HG03378 (cell line): ENCODE measurements around the gene RNPEPL1.

Source experiments
- ATAC-seq: cut with Tn5 transposase; IDR thresholded peaks from one replicate; pipeline ENCODE4 v1.9.1; 2021; ENCODE audit warnings: mild to moderate bottlenecking, moderate library complexity; ENCODE audit not compliant: unreplicated experiment

RNPEPL1 gene

DNA sequence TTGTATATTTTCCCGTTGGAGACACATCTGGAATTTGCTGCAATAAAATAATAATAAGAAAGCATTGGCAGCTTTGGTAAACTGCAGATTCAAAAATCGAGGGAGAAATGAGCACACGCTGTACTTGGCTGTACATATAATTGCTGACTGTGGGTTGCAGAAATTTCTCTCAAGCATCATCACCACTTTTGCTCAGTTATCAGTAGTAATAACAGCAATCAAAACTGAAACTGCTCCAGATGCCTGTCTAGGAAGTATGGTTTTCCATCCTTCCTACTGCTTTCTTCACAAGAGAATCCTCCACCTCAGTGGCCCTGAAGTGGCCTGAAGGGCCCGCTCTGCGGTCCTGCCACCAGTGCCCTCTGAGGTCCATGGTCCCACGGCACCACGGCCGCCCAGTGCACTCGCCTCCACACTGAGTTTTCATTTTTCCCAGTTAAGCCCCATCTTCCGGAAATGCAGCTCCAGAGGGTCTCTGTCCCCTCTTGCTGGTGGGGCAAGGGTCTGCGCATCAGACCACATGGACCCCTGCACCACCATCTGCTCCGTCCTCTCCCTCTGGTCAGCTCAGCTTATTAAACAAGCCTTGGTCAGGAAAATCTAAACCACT lies 4.2 kb upstream of the RNPEPL1 start:
- no peak for ATAC-seq

DNA sequence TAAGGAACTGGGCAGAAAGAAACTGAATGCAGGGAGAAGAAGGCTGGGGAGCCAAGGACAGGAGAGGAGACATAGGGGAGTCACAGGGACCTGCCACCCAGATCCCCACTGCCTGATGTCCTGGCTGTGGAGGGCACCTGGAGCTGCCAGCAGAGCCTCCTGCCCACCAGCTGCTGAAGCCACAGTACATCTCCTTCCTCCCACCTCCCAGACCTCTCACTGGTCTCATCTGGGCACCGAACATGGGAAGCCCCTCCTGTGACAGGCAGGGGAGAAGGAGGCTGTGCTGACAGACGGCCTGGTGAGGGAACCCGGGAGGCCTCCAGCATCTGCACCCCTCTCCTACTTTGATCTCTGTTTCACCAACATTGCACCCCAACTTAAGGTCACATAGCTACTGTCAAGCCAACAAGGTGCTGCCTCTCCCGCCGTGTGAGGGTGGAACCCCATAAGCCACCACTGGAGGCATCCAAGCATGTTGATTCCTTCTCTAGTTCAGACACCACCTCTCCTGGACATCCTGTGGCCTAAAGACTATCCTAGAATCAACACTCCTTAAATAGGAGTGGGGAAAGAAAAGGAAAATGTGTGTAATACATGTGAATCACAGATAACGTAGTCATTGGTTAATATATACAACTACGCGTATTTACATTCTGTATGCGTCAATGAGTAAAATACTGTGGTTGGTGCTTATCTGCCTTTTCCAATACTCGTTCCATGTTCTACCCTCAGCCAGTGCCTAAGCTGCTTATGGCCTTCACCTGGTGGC lies 3.5 kb upstream of the RNPEPL1 start:
- ATAC-seq, result no peak

DNA sequence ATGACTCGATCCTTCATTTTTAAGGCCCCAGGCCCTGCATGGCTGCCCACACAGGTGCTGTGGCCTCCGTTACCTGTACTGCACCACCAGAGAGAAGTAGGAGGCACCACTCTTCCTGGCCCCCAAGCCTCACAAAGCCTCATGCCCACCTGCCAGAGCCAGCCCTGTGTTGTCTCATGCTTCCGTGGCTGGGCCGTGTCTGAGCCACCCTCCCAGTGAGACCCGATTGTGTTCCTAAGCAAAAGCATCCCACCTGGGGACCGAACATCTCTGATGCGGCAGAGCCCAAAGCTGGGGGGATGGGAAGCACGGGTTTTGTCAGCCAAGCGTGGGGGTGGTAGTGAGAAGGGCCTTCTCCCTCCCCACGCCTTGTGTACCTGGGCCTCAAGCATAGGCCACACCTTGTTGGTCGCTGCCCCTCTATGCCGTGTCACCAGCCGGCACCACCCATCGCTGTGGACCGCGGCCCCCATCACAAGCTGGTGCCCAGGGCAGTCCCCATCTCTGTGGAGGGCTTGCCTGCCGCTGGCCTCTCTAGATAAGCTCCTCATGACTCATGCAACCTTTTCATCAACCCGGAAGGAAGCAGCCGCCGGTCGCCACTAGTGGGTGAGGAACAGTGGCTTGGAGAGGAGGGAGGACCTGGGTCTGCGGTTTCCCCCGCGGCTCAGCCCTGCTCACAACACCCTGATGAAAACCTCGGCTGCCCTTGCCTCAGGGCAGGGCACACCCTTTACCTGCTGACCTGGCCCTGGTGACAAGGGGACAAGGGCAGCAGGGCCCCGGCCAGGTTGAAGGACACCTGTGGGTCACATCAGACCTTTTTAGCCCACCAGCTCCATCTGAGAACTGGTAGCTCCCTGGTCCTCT lies 2.7 kb upstream of the RNPEPL1 start:
- ATAC-seq, result peak; percentile 41

DNA sequence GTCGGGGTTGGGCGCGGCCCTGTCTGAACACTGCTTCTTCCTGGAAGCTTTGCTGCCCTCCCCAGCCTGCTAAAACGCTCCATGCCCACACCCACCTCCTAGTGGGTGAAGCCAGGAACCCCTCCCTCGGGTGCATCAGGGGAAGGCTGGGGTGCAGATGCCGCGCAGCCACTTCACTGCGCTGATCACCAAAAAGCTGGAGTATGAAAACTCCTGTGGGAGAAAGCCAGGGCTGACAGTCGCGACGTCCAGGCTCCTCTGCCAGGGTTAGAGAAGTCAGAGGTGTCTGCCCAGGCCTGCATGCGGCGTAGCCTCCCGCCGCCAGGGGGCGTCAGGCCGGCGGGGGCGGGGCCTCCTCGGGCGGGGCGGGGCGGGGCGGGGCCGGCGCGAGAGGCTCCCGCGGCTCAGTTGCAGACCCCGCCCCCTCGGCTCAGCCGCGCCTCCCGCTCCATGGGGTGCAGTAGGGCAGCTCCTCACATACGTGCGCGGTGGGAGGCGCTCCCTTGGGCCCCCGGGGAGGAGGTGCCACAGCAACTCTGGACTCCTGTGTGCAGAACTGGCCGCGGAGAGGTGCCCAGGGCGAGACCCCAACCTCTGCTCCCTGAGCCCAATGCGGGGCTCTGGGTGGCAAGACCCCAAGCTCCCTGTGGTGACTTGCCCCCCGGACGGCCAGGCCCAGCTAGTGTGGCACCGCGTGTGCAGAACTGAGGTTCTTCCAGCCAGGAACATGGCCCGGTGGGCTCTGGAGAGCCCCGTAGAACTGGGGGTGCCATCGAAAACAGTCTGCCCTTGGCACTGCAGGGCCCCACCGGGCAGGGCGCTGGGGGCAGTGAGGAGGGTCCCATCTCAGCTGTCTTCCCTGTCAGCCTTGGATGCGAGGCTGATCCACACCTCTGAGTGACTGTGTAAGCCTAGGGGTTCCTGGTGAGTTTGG lies 1.8 kb upstream of the RNPEPL1 start:
- peak; percentile 26 for ATAC-seq

DNA sequence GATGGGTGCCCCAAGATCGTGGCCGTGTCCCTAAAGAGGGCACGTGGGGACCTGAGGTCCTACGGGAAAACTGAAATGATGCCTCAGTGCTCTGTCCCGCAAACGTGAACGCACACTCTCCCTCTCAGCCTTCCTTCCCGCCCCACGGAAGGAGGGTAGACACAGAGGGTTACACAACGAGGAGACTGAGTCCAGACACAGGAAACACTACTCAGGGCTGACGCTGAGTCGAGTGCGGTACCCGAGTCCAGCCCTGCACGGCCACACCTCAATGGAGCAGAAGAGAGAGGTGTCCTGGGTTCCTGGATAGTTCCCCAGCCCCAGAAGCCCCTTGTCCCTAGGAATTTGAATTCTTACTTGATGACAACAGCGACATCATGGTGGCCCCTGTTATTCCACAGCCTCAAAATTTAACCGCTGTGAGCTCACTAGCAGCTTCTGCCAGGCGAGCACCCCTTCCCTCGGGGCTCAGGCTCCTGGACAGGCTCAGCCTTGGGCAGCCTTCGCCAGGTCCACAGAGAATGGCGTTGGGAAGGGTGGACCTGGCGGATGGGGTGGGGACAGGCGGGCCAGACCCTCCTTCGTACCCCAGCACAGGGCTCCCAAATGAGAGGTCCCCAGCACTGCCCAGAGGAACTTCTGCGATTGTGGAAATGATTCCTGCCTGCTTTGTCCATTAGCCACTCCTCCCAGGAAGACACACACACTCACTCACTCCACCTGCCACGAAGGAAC lies 980 bp upstream of the RNPEPL1 start:
- ATAC-seq, result no peak

DNA sequence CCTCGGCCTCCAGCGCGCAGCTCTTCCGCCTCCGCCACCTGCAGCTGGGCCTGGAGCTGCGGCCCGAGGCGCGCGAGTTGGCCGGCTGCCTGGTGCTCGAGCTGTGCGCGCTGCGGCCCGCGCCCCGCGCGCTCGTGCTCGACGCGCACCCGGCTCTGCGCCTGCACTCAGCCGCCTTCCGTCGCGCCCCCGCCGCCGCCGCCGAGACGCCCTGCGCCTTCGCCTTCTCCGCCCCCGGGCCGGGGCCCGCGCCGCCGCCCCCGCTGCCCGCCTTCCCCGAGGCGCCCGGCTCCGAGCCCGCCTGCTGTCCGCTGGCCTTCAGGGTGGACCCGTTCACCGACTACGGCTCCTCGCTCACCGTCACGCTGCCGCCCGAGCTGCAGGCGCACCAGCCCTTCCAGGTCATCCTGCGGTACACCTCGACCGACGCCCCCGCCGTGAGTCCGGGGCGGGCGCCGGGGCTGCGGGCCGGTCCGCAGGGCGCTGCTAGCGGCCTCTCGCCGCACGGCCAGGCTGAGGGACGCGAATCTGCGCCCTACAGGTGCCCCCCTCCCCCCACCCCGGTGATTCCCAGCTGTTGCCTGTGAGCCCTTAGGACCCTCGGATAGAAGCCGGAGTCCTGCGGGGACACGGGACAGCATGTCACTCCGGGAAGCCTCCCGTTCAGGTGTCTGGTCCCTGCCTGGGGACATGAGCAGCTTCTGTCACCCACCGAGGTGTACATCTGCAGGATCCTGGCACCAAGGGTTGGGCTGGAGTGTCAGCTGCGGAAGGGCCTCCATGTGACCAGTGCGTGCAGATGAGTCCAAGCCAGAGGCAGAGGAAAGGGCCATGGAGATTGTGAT lies 616 bp downstream of the RNPEPL1 start:
- ATAC-seq, result no peak

DNA sequence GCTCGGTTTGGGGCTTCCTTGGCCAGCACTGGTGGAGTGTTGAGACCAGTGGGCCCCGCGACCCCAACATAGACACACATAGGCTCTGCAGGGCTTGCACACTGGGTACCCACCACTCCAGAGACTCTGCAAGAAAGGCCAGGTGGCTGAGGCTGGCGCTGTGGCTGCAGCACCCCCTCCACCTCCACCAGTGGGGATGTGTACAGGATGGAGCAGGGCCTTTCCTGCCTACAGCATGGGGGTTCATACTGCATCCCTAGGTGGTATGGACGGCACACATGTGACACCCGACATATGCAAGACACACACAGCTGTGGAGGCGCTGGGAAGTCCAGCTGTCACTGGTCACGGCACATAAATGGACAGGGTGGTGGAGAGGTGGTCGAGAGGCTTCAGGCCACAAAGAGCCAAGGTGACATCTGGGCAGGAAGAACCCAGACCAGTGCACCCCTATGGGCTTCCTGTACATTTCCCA lies 1.3 kb downstream of the RNPEPL1 start:
- ATAC-seq, result no peak

DNA sequence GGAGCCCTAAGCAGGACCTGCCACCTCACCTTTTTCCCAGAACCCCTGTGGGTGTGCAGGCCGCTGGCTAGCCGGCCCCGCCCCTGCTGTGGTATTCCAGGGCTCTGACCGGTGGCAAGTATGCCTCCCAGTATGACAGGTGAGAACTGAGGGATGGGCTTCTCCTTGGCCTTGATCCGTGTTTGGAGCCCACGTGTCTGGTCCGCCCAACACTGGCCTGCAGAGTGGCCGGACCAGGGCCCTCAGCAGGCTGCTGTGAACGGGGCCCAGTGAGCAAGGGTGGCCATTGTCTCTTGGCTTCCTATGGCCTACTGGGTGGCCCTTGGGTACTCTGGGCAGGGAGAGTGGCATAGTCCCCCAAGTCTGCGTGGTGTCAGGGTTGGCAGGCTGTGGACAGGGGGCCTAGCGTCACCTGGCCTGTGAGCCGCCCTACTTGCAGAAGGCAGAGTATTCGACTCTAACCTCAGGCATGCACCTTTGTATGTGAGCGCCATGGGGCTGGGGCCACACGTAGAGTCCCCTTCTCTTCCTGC lies 1.8 kb downstream of the RNPEPL1 start:
- ATAC-seq, result no peak

DNA sequence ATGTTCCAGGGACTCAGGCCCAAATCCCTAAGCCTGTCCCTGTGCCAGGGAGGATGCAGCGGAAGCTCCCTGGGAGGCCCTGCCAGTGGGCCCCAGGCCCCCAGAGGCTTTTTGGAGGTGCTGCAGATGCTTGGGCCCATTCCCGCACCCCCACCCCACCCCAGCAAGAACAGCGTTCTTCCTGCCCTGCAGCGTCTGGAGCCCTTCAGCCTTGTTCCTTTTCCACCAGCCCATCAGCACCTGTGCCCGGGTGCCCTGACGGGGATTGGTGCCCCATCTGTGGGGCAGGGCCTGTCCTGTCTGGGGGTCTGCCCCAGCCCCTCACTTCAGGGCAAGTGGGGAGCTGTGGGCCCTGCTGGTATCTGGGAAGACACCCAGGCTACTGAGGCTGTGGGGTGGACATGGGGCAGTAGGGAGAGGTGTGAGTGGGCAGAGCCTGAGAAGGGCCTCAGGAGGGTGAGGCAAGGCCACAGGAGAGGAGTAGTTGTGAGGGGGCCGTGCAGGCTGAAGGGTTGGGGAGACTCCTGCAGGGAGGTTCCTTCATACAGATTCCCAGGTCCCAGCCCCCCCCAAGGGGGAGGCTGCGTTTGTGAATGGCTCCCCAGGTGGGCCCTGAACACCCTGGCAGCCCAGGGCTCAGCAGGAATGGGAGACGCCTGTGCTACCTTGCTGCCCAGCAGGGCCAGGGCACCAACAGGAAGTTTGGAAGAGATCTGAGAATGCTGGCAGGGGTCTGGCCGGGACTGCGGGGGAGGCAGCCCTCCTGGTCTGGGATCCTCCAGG lies 2.4 kb downstream of the RNPEPL1 start:
- no peak for ATAC-seq

DNA sequence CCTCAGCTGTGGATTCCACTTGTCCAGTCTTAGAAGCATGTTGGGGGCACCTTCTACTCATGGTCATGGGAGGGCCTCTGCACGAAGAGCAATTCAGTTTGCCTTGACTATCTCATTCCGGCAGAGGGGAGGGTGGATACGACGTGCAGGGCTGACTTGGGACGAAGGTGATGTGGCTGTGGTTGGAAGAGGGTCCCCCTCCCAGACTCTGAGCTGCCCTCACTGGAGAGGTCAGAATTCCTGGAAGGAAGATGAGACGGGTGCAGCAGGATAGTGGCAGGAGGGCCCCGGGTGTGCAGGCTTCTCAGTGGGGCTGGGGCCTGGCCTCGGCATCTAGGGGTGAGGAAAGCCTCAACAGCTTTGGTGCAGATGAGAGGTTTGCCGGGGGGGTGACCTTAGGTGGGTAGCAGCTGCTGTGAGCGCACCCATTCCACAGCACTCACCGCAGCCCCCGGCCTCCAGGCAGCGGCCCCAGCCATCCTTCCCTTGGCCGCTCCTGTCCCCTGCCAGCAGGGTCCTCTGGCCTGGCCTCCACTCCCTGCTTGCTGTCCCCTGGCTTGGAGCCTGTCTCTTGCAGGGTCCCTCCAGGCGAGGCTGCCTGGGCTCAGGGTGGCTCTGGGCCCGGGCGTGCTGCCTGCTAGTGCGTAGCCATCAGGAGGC lies 3.2 kb downstream of the RNPEPL1 start:
- ATAC-seq, result no peak

DNA sequence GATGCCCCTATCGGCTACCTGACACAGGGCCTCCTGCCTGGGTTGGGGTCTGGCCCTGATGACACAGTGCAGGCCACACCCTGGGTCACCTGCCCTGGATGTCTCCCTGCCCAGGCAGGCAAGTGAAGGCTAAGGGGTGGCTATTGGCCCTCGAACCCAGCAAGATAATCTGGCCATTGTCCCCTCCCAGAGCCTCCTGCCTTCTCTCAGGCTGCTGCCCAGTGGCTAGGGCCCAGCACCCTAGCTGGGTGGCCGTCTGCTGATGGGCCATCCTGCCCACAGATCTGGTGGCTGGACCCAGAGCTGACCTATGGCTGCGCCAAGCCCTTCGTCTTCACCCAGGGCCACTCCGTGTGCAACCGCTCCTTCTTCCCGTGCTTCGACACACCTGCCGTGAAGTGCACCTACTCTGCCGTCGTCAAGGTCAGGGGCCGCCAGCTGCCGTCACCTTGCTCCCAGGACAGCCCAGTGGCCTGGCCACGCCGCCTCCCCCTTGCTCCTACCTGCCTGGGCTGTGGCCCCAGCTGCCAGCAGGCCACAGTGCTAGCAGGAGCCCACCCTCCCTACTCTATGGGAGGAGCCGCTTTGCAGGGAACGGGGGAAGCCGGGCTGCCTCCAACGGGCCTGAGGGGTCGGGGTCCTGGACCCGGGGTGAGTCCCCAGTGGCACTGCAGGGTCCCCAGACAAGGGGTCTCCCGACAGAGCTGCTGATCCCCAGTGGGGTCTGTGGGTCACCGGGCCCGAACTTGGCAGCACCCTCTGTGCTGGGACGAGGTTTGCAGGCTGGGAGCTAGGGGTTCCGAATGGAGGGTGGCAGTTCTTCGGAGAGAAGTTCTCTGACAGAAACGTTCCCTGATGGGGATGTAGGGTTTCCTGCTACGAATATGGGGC lies 4.1 kb downstream of the RNPEPL1 start:
- no peak for ATAC-seq

DNA sequence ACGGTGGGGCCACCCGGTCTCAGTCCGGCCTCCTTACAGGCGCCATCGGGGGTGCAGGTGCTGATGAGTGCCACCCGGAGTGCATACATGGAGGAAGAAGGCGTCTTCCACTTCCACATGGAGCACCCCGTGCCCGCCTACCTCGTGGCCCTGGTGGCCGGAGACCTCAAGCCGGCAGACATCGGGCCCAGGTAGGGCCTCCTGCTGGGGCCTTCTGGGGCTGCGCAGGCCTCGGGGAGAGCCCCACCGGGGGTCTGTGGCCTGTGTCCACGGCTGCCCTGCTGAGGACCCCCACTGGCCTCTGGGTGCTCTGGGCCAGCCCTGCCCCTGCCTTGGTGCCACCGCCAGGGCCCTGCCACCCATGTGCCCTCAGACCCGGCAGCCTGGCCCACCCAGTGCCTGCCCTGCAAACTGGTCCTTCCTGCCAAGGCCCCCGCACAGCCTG lies 4.8 kb downstream of the RNPEPL1 start:
- ATAC-seq, result no peak

DNA sequence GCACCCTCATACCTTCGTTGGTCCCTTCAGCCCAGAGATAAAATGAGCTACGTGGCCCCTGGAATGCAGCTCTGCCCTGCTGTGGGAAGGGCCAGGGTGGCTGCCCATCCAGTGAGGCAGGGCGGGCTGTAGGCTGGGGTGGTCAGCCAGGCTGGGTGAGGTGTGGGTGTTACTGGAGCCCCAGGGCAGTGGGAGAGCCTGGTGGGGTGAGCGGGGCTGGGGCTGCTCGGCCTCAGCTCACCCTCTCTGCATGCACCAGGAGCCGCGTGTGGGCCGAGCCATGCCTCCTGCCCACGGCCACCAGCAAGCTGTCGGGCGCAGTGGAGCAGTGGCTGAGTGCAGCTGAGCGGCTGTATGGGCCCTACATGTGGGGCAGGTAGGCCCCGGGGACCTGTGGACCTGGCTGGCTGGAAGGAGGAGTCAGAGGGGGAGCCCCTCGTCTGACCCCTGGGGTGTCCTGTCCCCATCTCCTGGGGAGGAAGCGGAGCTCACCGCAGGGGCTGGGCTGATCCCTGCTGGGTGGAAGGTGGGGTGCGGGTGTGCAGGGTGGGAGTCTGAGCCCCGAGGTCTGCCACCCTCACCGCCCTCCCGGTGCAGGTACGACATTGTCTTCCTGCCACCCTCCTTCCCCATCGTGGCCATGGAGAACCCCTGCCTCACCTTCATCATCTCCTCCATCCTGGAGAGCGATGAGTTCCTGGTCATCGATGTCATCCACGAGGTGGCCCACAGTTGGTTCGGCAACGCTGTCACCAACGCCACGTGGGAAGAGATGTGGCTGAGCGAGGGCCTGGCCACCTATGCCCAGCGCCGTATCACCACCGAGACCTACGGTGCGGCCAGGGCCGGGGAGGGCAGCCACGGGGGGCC lies 5.5 kb downstream of the RNPEPL1 start:
- no peak for ATAC-seq

DNA sequence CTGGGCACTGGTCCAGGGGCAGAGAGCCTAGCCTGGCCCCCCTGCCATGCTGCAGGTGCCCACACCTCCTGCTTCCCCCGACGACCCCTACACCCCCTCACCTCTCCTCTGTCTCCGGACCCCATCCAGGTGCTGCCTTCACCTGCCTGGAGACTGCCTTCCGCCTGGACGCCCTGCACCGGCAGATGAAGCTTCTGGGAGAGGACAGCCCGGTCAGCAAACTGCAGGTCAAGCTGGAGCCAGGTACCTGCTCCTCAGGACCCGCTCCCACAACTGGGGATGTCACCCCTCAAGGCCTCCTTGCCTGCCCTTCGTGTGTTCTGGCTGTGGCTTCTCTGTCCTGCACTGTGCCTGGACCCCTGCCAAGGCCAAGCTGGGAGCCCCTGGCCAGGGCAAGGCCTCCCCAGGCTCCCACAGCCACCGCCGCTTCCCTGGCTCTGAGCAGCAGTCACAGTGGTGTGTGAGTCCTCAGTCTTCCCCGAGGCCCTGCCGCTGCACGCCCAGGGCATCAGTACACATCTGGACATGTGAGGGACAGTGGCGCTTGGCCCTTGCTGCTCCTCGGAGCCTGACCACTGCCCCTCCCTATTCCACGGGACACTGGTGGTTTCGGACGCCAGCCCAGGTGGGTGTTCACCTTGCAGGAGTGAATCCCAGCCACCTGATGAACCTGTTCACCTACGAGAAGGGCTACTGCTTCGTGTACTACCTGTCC lies 6.3 kb downstream of the RNPEPL1 start:
- ATAC-seq, result no peak
